IPS DF 6.9 (cell line): ENCODE data around the gene RP9.

Experiments
- DNase-seq: peaks from one replicate; pipeline ENCODE4 v3.0.0-alpha.2; 2013; ENCODE audit warnings: low read depth, low spot score
- H3K27ac ChIP-seq: one replicate; pipeline ENCODE4 v1.5.1; 2013; ENCODE audit warnings: low read length, control low read depth
- H3K27me3 ChIP-seq: 2 replicates; pipeline ENCODE4 v1.6.1; 2013; ENCODE audit warnings: mild to moderate bottlenecking, low read length; ENCODE audit not compliant: control insufficient read depth, insufficient read depth
- H3K36me3 ChIP-seq: 2 replicates; pipeline ENCODE4 v1.6.1; 2013; ENCODE audit warnings: low read length; ENCODE audit not compliant: control insufficient read depth, insufficient read depth
- H3K4me1 ChIP-seq: 2 replicates; pipeline ENCODE4 v1.6.1; 2013; ENCODE audit warnings: low read length; ENCODE audit not compliant: control insufficient read depth, insufficient read depth
- H3K4me3 ChIP-seq: 2 replicates; pipeline ENCODE4 v1.5.1; 2013; ENCODE audit warnings: mild to moderate bottlenecking, low read length
- H3K9me3 ChIP-seq: 2 replicates; pipeline ENCODE4 v1.6.1; 2013; ENCODE audit warnings: low read length, inconsistent platforms; ENCODE audit not compliant: control insufficient read depth, insufficient read depth
- WGBS: extraction: QIAGEN DNeasy Blood & Tissue Kit; methylation state at CpG from one replicate; pipeline ENCODE4 v1.1.7; 2013; ENCODE audit warnings: mixed read lengths, missing lambda C conversion rate; ENCODE audit not compliant: insufficient read length, insufficient coverage; 5-methylcytosine and 5-hydroxymethylcytosine counted together

RP9 gene, protein sequence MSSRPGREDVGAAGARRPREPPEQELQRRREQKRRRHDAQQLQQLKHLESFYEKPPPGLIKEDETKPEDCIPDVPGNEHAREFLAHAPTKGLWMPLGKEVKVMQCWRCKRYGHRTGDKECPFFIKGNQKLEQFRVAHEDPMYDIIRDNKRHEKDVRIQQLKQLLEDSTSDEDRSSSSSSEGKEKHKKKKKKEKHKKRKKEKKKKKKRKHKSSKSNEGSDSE

DNA sequence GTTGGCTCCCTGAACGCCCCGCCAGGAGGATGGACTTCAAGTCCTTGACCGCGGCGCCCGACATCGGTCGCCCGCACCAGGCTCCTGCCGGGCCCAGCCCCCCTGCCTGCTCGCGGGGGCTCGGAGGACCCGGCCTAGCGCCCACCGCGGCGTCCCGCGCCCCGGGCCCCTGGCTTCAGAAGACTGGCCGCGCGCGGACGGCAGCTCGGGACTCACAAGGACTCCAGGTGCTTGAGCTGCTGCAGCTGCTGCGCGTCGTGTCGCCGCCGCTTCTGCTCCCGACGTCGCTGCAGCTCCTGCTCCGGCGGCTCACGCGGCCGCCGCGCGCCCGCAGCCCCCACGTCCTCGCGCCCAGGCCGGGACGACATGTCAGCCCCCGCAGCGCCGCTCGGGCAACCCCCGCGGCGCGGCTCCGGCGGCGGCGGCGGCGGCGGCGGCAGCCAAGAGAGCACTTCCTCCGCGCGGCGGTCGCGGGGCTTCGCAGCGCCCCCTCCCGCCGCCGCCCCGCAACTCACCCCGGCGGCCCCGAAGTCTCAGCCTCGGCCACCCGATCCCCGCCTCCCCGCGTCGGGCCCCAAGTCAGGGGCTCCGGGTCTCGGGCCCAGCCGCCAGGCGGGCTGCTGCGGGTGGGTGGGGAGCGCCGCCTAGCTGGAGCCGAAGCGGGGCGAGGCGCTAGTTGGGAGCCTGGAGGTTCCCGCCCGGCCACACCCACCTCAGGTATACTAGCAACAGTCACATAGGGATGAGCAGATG, at the start of gene RP9:
Gene RP9, minus strand, starts transcription at position 400 of the 753 bp plus-strand sequence. Its CDS starts 32 bp downstream, at position 368.
- no peaks in the 10 kb centered on the region for H3K9me3 ChIP-seq
- peak within 1 kb of the TSS; percentile 93 for H3K4me3 ChIP-seq
- no peaks in the 10 kb centered on the region; the same call in 1 of the 2 replicates for H3K27me3 ChIP-seq
- peak; percentile 75 for DNase-seq
- no peak within 1 kb of the TSS for H3K27ac ChIP-seq
- H3K4me1 ChIP-seq, result no peaks in the 10 kb centered on the region; the same call in 1 of the 2 replicates
- H3K36me3 ChIP-seq, result no peaks in the 10 kb centered on the region; the same call in 1 of the 2 replicates
- WGBS, result no CpG with 5 or more reads among the region's 100 CpGs

DNA sequence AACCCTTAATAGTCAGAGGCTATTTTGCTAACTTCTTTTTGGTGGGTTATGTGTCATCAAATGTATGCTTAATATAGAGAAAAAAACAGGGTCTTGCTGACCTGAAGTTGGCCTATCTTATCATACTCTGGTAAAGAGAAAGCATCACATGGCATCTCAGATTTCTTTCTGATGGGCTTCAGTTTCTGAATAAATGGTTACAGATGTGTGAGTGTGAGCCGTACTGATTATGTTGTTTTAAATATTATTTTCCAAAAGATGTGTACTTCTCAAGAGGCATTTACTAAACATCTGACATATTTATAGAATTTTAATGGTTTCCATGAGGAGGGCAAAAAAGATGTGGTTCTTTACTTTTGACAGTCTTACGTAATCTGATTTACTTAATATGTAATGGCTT, 48.6 kb upstream of the RP9 start:
- no CpG with 5 or more reads among the region's 2 CpGs for WGBS
- no peak overlapping the region for H3K27ac ChIP-seq

DNA sequence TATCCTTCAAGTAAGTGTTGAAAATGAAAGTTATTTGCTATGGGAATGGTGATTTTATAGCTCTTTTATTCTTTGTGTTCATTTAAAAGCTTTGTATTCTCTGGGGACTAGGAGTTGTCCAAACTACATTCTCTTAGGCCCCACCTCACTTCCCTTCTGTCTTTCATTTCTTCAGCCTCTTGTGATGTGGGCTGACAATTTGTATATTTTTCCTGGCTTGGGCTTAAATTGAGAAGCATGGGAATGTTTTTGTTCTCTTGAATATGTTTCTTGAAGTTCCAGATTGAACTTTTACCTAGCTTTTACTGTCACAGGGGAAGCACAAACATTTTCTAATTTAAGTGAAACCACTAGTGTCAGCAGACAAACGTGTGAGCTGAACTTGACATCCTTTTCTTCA, 48.1 kb upstream of the RP9 start:
- Histone ChIP-seq H3K36me3 (no peaks in the 10 kb centered on the region), H3K4me1 (no peaks in the 10 kb centered on the region), H3K27me3 (no peaks in the 10 kb centered on the region), H3K27ac (no peak overlapping the region), H3K4me3 (no peak overlapping the region), H3K9me3 (no peaks in the 10 kb centered on the region)
- no peak for DNase-seq
- WGBS, result no CpG with 5 or more reads among the region's 1 CpG

More for the DNA sequence above, 48.6 kb upstream of the RP9 start:
- Histone ChIP-seq H3K9me3 (no peaks in the 10 kb centered on the region), H3K4me3 (no peak overlapping the region), H3K4me1 (no peaks in the 10 kb centered on the region), H3K27me3 (no peaks in the 10 kb centered on the region), H3K36me3 (no peaks in the 10 kb centered on the region)
- no peak for DNase-seq

DNA sequence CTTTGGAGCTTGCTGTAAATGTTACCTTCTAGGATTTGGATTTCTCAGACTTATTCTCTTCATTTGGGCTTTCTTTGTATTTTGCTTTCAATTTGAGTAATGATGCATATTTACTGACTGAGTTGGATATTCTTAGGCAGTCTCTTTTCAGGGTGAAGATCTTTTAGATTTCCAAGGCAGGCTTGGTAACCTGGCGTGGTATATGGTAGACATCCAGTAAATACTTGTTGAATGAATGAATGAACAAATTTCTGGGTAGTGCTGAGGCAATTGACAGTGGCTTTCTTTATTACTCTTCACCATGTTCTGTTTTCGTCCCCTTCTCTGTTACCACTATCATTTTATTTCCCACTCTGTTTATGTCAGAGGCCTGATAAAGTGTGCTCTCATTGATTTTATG, 47.2 kb upstream of the RP9 start:
- Histone ChIP-seq H3K36me3 (no peaks in the 10 kb centered on the region), H3K27me3 (no peaks in the 10 kb centered on the region), H3K4me1 (no peaks in the 10 kb centered on the region), H3K27ac (no peak overlapping the region), H3K4me3 (no peak overlapping the region), H3K9me3 (no peaks in the 10 kb centered on the region)
- no peak for DNase-seq
- WGBS, result no CpG with 5 or more reads among the region's 2 CpGs

DNA sequence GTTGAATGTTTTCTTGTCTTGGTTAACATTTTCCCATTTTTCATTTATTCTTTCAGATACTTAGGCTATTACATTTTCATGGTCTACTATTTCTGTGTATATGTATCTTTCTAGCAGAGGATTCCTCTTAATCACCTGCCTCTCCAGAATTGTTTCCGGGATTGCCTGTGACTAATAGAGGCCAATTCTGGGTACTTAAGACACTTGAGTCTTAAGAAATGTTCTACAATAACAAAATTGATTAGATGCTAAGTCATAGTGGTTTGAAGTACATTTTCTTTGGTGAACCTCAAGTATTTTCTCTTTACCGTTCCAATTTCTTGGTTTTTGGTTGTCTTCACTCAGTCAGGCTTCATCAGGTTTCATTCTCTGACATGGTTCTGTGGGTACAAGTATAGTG, 46.6 kb upstream of the RP9 start:
- H3K27ac ChIP-seq, result no peak overlapping the region
- DNase-seq, result no peak
- no peaks in the 10 kb centered on the region for H3K9me3 ChIP-seq
- no CpG with 5 or more reads among the region's 2 CpGs for WGBS
- H3K36me3 ChIP-seq, result no peaks in the 10 kb centered on the region
- H3K4me3 ChIP-seq, result no peak overlapping the region
- H3K27me3 ChIP-seq, result no peaks in the 10 kb centered on the region
- H3K4me1 ChIP-seq, result no peaks in the 10 kb centered on the region

DNA sequence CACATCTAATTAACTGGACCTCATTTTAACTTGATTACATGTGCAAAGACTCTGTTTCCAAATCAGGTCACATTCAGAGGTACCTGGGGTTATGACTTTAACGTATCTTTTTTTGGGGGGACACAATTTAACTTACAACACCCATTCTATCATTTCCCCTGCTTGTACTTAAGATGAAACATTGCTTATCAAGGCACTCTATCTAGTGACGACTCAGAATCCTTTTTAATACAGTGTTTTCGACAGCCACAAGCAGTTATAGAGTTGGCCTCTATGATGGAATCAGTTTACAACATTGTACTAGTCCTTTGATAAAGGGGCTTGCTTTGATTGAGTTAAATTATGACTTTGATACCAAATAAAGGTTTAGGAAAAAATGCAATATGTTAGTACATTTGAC, 42.9 kb upstream of the RP9 start:
- Histone ChIP-seq H3K27ac (no peak overlapping the region), H3K4me1 (no peaks in the 10 kb centered on the region), H3K9me3 (no peaks in the 10 kb centered on the region), H3K27me3 (no peaks in the 10 kb centered on the region), H3K4me3 (no peak overlapping the region), H3K36me3 (no peaks in the 10 kb centered on the region)
- no CpG with 5 or more reads among the region's 3 CpGs for WGBS
- DNase-seq, result no peak

DNA sequence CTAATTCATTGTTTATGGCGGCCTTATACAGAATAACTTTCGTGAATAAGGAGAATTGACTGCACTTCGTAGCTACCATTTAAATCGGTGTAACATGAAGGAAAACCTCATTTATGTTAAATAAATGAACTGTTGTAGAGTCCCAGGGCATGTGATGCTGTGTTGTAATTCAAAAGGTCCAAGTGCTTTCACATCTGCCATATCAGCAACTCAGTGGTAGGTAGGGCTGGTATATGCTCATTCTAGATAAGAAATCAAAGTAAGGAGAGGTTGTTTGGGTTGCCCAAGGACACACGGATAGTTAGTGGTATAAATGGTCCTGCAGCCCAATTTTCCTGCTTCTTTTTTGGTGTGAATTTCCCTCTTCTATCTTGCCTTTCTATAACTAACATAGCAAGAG, 36.0 kb upstream of the RP9 start:
- no peaks in the 10 kb centered on the region for H3K4me1 ChIP-seq
- H3K36me3 ChIP-seq, result no peaks in the 10 kb centered on the region
- H3K27ac ChIP-seq, result no peak overlapping the region
- no CpG with 5 or more reads among the region's 5 CpGs for WGBS
- no peaks in the 10 kb centered on the region for H3K27me3 ChIP-seq
- DNase-seq, result no peak
- no peaks in the 10 kb centered on the region; the same call in 1 of the 2 replicates for H3K9me3 ChIP-seq
- H3K4me3 ChIP-seq, result no peak overlapping the region

DNA sequence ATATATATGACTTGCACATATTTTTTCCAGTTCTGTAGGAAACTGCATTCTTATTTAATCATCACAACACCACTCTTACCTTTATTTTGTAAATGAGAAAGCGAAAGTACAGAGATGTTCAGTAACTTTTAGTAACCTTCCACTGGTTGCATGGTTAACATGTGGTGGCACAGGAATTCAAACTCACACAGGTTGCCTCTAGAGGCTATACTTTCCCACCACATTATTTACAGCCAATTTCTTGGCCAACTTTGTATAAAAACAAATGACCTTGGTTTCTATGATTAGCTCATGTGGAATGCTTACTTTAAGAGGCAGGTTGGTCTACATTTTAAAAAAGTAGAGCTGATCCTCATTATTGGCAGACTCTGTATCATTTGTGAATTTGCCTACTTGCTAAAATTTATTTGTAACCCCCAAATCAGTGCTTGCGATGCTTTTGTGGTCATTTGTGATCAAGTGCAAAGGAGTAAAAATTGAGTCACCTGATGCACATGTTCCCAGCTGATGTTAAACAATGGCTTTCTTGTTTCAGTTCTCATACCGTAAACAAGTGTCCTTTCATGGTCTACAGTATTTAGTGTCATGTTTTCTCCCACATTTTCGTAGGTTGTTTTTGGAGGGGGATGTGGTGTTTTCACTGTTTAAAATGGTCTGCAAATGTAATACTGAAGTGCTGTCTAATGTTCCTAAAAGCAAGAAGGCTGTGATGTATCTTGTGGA, 35.0 kb upstream of the RP9 start:
- H3K27me3 ChIP-seq, result no peaks in the 10 kb centered on the region
- WGBS, result no CpG with 5 or more reads among the region's 4 CpGs
- no peak overlapping the region for H3K4me3 ChIP-seq
- DNase-seq, result no peak
- no peak overlapping the region for H3K27ac ChIP-seq
- H3K36me3 ChIP-seq, result no peaks in the 10 kb centered on the region
- no peaks in the 10 kb centered on the region; the same call in 1 of the 2 replicates for H3K9me3 ChIP-seq
- H3K4me1 ChIP-seq, result no peaks in the 10 kb centered on the region

DNA sequence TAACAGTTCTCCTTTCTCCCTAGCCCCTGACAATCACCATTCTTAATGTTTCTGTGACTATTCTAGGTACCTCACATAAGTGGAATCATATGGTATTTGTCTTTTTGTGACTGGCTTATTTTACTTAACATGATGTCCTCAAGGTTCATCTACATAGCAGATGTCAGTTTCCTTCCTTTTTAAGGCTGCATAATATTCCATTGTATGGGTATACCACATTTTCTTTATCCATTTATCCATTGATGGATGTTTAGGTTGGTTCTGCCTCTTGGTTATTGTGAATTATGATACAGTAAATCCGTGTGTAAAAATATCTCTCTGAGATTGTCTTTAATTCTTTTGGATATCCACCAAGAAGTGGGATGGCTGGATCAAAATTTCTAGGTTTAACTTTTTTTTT, 33.4 kb upstream of the RP9 start:
- H3K27me3 ChIP-seq, result no peaks in the 10 kb centered on the region
- no peak overlapping the region for H3K27ac ChIP-seq
- no peaks in the 10 kb centered on the region for H3K36me3 ChIP-seq
- DNase-seq, result no peak
- H3K4me3 ChIP-seq, result no peak overlapping the region
- H3K9me3 ChIP-seq, result no peaks in the 10 kb centered on the region; the same call in 1 of the 2 replicates
- no peaks in the 10 kb centered on the region for H3K4me1 ChIP-seq
- WGBS, result no CpG with 5 or more reads among the region's 1 CpG

DNA sequence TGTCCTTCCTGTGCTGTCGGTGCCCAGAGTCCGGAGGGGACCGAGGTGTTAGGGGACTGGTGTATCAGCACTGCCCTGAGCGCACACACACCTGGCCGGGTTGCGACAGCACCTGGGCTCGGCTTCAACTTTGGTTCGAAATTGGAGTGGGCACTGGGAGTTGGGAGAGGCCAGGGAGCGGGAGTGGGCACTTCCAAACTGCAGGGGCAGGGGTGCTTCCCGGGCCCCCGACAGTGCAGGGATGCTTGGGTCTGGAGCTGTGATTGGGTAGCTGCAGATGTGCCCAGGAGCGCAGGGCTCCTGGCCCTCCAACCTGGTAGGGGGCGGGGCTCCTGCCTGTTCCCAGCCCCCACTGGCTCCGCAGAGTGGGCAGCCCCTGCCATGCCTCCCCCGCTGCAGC, 27.9 kb upstream of the RP9 start:
- no peak for DNase-seq
- WGBS, result no CpG with 5 or more reads among the region's 15 CpGs
- Histone ChIP-seq H3K9me3 (no peaks in the 10 kb centered on the region), H3K4me3 (no peak overlapping the region), H3K36me3 (no peaks in the 10 kb centered on the region), H3K27ac (no peak overlapping the region), H3K27me3 (no peaks in the 10 kb centered on the region), H3K4me1 (peaks cover 1% of the 10 kb centered on the region; the same call in 1 of the 2 replicates)
